IMR-90 (cell line): Measurements from ENCODE around the gene SDHB.

Source experiments
- BHLHE40 ChIP-seq: fragments of 150-350 bp; IDR thresholded peaks from 2 replicates; pipeline ENCODE4 v1.6.1; 2016; ENCODE audit warnings: mild to moderate bottlenecking, low read depth, low read length
- CEBPB ChIP-seq: IDR thresholded peaks from 2 replicates; pipeline ENCODE4 v1.6.1; 2012; ENCODE audit warnings: low read depth, low read length, improper control_type of control experiment
- CHD1 ChIP-seq: IDR thresholded peaks from 2 replicates; pipeline ENCODE4 v1.6.1; 2012; ENCODE audit warnings: low read depth, low read length, improper control_type of control experiment
- MAFK ChIP-seq: IDR thresholded peaks from 2 replicates; pipeline ENCODE4 v1.6.1; 2012; ENCODE audit warnings: low read depth, low read length, improper control_type of control experiment
- NFE2L2 ChIP-seq: fragments of 150-350 bp; IDR thresholded peaks from 2 replicates; pipeline ENCODE4 v1.6.1; 2016; ENCODE audit warnings: low read depth, mild to moderate bottlenecking, low read length
- POLR2A ChIP-seq: IDR thresholded peaks from 2 replicates; pipeline ENCODE4 v1.6.1; 2012; ENCODE audit warnings: mild to moderate bottlenecking, low read depth, low read length
- RCOR1 ChIP-seq: IDR thresholded peaks from 2 replicates; pipeline ENCODE4 v1.6.1; 2012; ENCODE audit warnings: mild to moderate bottlenecking, low read length, improper control_type of control experiment; ENCODE audit not compliant: insufficient replicate concordance
- SMC3 ChIP-seq: fragments of 150-350 bp; IDR thresholded peaks from 2 replicates; pipeline ENCODE4 v1.6.1; 2016; ENCODE audit warnings: low read depth, mild to moderate bottlenecking, antibody characterized with exemption, low read length, moderate library complexity
- TF ChIP-seq, protein P1 (sequence below): conservative IDR thresholded peaks from 2 replicates; pipeline ENCODE4 v1.5.1; 2012; ENCODE audit warnings: mild to moderate bottlenecking, low read depth, low read length, improper control_type of control experiment

GRCh38 chr1:17052641-17053040, 1.2 kb downstream of the SDHB start:
- no peak for TF ChIP-seq MAFK
- TF ChIP-seq BHLHE40: no peak
- TF ChIP-seq, protein P1, sequence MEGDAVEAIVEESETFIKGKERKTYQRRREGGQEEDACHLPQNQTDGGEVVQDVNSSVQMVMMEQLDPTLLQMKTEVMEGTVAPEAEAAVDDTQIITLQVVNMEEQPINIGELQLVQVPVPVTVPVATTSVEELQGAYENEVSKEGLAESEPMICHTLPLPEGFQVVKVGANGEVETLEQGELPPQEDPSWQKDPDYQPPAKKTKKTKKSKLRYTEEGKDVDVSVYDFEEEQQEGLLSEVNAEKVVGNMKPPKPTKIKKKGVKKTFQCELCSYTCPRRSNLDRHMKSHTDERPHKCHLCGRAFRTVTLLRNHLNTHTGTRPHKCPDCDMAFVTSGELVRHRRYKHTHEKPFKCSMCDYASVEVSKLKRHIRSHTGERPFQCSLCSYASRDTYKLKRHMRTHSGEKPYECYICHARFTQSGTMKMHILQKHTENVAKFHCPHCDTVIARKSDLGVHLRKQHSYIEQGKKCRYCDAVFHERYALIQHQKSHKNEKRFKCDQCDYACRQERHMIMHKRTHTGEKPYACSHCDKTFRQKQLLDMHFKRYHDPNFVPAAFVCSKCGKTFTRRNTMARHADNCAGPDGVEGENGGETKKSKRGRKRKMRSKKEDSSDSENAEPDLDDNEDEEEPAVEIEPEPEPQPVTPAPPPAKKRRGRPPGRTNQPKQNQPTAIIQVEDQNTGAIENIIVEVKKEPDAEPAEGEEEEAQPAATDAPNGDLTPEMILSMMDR: no peak
- no peak for TF ChIP-seq POLR2A
- TF ChIP-seq RCOR1: no peak
- TF ChIP-seq NFE2L2: no peak
- no peak for TF ChIP-seq SMC3
- no peak for TF ChIP-seq CHD1
- no peak for TF ChIP-seq CEBPB
